Endothelial cell of umbilical vein (primary cell): ENCODE measurements around the gene SELPLG.

Experiments
- CTCF ChIP-seq, 2 donors: IDR thresholded peaks; 1 replicate in 1 of 2; 2 replicates in 1 of 2; pipeline ENCODE4 v1.5.1; 2011; ENCODE audit warnings: low read length in 2 of 2, mild to moderate bottlenecking in 2 of 2, moderate library complexity in 2 of 2, control low read depth in 1 of 2, inconsistent platforms in 1 of 2, low read depth in 1 of 2; ENCODE audit not compliant: insufficient read depth in 1 of 2; ENCODE audit errors: extremely low read depth in 1 of 2
- POLR2A ChIP-seq: IDR thresholded peaks from 2 replicates; pipeline ENCODE4 v1.6.1; 2012; ENCODE audit warnings: low read depth, mild to moderate bottlenecking, control low read depth, low read length

GRCh38 chr12:108596854-108597558 is 36.7 kb downstream of the SELPLG start:
- no peak for TF ChIP-seq CTCF (IDR thresholded peaks at IDR 0.05; ENCODE audit: extremely low read depth in 1 of 2, insufficient read depth in 1 of 2, low read depth in 1 of 2, low read length in 2 of 2)
- no peak for TF ChIP-seq POLR2A
